IPS DF 19.7 (cell line): ENCODE measurements around the gene LEUTX.

ENCODE experiments used
- DNase-seq: peaks from one replicate; pipeline ENCODE4 v3.0.0-alpha.2; 2013; ENCODE audit warnings: low read depth, low spot score

The LEUTX gene

DNA sequence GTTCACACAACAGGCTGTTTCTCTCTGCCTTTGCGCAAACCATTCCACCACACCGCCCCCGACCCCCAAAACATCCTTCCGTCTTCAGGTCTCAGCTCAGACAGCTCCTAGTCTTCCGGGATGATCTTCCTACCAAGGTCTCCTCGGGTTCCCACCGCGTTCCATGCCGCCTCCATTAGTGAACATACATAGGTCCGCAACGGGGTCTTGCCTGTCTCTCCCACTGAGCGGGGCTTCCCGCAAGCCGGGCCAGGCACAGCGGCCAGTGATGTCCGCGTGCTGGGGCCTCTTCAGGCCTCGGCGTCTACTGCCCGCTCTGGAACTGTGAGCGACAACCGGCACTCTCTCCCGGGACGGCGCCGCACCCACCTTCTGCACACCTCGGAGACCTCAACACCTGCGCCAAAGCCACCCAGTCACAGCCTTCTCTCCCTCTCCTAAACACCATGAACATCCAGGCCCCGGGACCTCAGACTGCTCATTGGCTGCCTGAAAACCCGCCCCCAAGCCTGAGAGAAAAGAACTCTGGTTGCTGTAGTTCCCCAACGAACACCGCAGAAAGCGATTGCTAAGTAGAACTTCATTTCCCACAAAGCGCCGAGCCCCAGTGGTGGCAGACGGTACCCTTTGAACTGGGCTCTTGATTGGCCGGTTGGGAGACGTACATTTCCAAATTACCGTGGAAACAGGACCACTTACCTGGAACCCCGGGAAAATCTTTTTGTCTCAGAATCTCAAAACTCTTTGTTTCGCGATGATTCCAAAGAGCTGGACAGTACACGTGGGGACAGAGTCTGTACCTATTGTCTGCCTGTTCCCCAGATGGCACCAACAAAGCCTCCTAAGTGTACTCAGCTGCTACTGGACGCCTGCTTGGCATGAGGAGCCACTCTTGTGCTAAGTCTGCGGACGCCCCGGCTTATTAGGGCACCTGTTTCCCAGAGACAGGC lies 45.8 kb downstream of the LEUTX start:
- DNase-seq, result peak; percentile 91

- DNase-seq, result no peak
Observed at GRCh38 chr19:39825093-39825463, 46.4 kb downstream of the LEUTX start.

DNA sequence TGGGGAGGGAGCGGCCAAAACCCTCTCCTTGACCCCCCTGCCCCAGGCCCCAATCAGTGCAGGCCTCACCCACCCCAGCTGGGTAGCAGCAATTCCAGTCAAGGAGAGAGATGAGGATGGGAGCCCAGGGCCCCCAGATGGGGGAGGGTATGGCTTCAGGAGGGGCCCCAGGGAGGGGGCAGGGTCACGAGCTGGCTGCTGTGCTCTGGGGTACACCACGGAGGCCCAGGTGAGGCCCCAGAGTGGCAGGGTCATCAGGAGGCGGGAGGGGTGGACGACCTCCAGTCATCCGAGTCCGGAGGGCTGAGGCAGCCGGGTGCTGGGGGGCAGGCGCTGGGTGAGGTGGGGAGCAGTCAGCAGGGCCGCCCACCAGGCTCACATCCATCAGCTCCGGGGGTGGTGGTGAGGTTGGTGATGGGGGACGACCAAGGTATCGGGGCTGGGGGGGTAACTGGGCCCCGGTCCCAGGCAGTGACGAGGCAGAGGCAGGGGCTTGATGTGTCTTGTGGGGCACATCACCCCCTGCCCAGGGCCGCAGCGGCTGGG lies 47.0 kb downstream of the LEUTX start:
- DNase-seq, result no peak

GRCh38 chr19:39826311-39826945 lies 47.8 kb downstream of the LEUTX start:
- DNase-seq, result no peak

DNA sequence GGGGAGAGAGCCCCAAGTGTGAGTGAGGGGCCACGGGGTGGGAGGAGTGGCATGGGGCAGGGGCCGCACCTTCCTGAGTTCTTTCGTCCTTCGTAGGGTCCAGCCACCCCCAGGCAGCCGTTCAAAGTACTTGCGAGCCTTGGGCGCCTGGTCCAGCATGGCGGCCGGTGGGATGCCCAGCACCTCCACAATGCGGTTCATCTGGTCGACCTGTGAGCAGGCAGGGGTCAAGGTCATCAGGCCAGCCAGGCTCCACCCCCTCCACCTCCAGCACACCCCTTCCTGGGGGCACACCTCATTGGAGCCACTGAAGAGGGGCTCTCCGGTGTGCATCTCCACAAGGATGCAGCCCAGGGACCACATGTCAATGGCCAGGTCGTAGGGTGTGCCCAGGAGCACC lies 48.6 kb downstream of the LEUTX start:
- DNase-seq, result no peak

DNA sequence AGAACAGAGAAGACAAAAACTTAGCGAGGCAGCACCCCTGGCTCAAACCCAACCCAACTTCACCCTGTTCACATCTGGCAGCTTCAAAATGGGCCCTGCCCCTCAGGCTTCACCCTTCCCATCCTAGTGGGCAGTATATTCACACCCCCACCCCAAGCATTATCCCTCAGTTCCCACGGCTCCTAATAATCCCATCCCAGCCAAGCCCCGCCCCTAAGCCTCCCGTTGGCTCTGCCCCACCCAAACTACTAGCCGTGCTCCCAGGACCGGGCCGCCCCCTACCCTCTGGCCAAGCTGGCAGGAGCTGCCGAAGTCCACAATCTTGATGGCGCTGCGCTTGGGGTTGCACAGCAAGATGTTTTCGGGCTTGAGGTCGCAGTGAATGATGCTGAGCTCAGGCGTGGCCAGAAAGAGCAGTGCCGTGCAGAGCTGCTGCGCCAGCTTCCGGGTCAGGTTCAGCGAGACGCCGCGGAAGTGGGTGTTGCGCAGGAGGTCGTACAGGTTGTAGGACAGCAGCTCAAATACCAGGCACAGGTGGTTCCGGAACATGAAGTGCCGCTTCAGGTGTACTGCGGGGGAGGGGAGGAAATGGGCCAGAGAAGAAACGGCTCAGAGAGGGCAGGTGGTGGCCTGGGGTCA lies 49.5 kb downstream of the LEUTX start:
- DNase-seq, result no peak

- no peak for DNase-seq
Observed at GRCh38 chr19:39828654-39829032, 50.0 kb downstream of the LEUTX start.

- no peak for DNase-seq
Observed at GRCh38 chr19:39829702-39830275, 51.1 kb downstream of the LEUTX start.

GRCh38 chr19:39830406-39830805 lies 51.8 kb downstream of the LEUTX start:
- no peak for DNase-seq

- no peak for DNase-seq
Observed at GRCh38 chr19:39830847-39831246, 52.2 kb downstream of the LEUTX start.

GRCh38 chr19:39831679-39832078 lies 53.0 kb downstream of the LEUTX start:
- DNase-seq, result no peak

DNA sequence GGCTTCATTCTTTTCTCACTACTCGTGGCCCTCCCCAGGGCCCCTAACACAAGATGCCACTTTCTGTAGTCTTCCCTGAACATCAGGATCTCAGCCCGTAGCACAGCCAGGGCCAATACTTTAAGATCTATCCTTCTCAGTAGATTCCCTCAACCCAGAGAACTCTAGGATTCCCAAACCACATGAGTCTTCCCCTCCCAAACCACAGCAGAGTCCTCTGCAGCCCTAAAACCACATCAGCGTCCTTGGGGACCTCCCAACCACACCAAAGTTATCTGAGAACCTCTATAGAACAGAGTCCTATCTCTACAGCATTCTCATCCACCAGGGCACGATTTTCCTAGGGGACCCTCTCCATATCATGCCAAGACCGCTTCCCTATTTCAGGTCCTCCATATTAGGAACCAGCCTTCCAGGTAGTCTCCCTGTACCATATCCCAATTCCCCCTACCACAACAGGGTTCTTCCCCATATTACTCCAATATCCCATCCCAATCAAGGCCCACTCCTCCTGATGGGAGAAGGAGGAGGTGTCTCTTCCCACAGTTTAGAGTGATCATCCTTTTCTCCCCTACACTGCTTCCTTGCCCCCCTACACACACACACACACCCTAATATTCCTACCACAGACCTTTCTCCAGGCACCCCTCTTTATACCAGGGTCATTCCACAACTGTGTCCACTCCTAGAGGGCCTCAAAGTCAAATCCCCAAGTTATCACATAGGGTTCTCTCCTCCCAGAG lies 53.9 kb downstream of the LEUTX start:
- no peak for DNase-seq

- DNase-seq, result no peak
Observed at GRCh38 chr19:39833160-39833463, 54.5 kb downstream of the LEUTX start.

DNA sequence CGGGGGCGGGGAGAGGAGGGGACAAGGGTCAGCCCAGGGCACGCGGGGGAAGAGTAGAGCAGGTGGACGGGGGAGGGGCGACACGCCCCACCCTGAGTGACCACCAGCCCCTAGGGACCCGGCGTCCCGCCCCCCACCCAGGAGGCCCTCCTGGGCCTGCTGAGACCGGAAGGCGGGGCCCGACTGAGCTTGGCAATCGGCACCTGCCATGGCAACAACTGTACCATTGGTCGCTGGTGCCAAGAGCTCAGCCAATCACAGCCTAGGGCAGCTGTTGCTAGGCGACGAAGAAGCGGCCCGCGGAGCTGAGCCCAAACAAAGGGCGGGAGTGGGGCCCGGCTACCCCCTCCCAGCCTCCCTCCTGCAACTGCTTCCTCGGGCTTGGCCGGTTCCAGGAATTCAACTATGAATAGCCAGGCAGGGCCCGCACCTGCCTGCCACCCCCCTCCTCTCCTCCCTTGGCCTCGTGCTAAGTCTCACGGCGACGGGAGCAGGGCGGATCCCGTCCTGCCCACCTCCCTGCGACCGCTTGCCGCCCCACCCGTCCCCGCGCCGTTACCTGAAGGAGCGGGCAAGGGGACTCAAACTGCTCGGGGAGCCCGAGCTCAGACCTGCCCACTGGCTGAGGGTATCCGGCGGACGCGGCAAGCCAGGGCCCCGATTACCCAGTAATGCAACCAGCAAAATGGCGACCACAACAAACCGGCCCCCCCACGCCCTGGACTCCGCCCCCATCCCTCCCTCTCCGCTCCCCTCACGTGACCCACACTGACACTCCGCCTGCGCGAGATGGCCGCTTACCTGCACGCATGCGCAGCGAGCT lies 55.0 kb downstream of the LEUTX start, which contains the start of gene DYRK1B:
TSS of gene DYRK1B (minus strand) at position 699 of the 823 bp plus-strand sequence. CDS start 2,295 bp downstream, outside the sequence.
- peak; percentile 87 for DNase-seq

DNA sequence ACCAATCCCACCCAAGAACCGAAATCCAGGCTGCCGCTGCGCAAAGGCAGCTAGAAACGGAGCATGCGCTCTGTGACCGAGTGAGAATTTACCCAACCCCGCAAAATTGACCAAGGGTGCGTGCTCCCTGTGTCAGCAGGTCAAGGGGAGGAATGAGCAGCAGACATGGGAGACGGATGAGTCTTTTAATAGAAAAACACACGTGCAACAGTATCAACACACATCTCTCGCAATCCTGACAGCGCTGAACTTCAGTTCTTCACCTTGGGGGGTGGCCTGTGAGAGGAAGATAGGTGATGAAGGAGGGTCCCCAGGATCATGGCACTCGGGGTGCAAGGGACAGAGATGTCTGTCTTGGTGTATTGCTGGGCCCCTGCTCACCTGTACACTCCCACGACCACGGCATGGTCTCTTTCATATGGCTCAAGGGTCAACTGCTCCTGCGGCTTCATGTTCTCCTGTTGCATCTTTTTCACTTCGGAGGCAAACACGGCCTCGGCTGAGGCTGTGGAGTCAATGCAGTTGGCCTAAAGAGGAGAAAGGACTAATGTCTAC lies 55.7 kb downstream of the LEUTX start:
- no peak for DNase-seq
